ELF-1 (cell line): ENCODE results near the gene VAMP1.
"Not testable (repeated sequence)": the region's sequence is repeated elsewhere in the genome, so short reads cannot be mapped to it uniquely, and the experiment has no call there.

ENCODE experiments used
- DNase-seq: peaks from one replicate; pipeline ENCODE4 v3.0.0-alpha.2; 2016; ENCODE audit warnings: low read depth, low spot score

VAMP1 gene, protein sequence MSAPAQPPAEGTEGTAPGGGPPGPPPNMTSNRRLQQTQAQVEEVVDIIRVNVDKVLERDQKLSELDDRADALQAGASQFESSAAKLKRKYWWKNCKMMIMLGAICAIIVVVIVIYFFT

DNA sequence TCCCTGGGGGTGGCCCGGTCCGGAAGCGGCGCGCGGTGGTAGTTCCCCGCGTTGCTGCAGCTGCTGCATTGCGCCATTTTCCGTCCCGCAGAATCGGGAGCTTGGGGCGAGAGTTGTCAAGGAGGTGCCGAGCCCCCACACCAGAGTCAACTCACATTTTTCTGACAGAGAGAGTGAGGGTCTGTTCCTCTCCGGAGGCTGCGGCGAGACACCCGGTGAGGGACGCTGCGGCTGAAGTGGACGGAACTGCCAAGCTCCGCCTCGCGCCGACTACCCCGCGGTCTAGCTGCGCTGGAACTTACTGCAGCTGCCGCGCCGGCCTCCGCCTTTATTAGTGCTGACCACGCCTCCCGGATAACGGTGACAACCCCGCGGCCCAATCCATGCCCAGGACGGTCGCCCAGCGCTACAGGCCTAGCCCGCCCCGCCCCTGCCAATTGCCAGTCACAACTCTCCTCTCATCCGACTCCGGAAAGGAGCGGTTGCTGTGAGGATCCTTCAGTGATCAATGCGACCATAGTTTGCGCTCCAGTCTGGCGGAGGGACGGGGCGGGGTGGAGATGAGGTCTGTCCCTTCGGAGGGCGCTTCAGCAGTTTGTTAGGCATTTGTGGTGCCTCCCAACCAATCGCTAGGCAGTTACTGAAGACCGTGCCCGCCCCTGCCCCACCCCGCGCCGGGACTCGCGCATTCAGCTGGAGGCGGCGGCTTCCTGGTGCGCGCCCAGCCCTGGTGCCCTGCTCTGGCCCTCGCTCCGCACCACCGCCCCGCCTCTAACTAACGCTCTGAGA lies at the start of gene VAMP1:
TSS of gene VAMP1 (minus strand) at position 303 of the 789 bp plus-strand sequence. CDS start at position 157, 146 bp downstream.
- peak; percentile 99 for DNase-seq

DNA sequence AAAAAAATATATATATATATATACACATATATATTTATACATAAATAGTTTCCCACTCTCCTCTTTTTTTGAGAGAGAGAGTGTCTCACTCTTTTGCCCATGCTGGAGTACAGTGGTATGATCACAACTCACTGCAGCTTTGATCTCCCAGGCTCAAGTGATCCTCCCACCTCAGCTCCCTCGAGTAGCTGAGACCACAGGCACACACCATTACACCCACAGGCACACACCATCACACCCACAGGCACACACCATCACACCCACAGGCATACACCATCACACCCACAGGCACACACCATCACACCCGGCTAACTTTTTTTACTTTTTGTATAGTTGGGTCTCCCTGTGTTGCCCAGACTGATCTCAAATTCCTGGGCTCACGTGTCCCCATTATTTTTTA lies 49.7 kb upstream of the VAMP1 start:
- no peak for DNase-seq

DNA sequence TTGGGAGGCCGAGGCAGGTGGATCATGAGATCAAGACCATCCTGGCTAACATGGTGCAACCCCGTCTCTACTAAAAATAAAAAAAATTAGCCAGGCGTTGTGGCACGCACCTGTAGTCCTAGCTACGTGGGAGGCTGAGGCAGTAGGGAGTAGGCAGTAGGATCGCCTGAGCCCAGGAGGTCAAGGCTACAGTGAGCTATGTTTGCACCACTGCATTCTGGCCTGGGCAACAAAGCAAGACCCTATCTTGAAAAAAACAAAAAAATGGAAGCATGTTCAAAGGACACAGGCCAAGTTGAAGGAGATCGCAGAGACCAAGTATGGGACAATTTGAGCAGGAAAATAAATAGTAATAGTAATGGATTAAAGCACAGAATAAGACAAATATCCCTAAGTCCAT lies 37.6 kb upstream of the VAMP1 start:
- DNase-seq = no peak

DNA sequence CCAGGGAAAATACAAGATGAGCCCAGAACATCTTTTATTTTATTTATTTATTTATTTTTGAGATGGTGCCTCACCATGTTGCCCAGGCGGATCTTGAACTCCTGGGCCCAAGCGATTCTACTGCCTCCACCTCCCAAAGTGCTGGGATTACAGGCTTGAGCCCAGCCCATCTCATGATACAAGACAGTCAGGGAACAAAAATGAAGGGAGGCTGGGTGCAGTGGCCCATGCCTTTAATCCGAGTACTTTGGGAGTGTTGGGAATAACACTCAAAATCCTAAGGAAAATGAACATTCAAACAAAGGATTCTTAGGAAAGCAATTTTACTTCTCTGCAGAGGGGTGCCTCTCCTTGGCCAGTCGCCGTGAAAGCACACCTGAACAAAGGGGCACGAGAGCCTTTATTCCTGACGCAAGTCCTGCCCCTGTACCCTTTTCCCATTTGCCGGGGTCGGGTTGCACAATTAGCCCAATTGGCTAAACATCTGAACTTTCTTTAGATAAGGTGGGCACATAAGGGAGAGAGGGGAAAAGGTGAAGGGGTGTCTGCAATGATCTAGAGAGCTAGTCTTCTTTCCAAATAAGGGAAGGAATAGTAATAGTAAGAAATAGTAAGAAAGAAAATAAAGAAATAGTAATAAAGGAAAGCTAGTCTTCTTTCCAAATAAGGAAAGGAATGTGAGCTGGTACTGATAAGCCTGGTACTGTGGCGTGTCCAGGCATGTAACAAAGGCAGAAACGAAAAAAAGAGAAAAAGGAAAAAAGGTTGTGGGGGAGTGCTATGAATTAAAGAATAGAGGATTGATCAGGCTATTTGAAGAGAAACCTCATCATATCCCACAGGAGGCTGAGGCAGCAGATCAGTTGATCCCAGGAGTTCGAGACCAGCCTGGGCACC lies 36.9 kb upstream of the VAMP1 start:
- DNase-seq = peak; percentile 39

DNA sequence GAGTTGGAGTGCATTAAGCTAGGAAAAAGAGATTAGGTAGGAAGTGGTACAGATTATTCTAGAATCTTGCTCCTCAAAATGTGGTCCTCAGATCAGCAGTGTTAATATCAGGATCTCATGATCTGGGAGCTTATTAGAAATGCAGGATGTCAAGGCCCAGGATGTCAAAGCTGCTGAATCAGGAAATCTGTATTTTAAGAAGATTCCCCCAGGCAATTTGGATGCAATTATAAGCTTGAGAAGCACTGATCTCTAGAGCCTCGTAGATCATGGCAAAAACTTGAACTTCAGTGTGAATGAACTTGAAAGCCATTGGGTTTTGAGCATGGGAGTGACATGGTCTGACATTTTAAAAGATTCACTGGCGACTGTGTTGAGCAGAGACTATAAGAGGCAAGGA lies 30.0 kb upstream of the VAMP1 start:
- no peak for DNase-seq

DNA sequence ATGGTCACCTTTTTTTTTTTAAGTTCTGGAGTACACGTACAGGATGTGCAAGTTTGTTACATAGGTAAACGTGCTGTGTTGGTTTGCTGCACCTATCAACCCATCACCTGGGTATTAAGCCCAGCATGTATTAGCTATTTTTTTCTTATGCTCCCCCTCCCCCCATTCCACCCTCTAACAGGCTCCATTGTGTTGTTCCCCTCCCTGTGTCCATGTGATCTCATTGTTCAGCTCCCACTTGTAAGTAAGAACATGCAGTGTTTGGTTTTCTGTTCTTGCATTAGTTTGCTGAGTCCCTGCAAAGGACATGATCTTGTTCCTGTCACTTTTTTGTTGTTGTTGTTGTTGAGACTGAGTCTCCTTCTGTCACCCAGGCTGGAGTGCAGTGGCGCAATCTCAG lies 26.8 kb upstream of the VAMP1 start:
- not testable (repeated sequence) for DNase-seq

DNA sequence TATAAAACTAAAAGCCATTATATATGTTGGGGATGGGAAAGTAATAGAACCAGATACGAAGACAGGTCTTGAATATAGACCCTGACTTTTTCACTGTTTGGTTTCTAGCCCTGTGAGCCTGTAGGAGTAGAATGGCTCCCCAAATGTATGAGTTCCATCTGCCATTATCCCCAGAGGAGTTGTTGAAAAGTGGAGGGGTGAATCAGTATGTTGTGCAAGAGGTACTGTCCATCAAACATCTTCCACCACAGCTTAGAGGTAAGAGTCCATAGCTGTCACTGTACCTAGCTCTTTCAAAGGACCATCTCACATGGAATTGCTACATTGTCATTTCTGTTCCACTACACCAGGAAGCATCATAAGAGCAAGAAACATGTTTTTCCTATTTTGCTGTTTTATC lies 24.5 kb upstream of the VAMP1 start:
- no peak for DNase-seq

DNA sequence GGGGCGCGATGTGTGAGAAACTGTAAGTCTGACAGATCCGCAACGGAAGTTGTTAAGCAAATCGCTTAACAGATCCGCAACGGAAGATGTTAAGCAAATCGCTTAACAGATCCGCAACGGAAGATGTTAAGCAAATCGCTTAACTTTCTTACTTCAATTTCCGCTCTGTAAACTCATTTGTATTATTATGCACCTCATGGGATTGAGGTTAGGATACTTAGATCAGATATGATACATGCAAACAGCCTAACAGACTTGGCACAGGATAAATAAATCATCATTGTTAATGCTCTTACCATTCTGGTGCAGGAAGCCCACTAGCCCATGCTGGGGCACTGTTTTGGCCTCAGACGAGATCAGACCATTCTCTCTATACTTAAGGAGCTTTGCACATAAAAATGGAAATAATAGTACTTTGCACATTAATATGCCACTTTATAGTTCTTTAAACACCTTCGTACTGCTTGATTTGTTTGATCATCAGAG lies 23.8 kb upstream of the VAMP1 start:
- no peak for DNase-seq

DNA sequence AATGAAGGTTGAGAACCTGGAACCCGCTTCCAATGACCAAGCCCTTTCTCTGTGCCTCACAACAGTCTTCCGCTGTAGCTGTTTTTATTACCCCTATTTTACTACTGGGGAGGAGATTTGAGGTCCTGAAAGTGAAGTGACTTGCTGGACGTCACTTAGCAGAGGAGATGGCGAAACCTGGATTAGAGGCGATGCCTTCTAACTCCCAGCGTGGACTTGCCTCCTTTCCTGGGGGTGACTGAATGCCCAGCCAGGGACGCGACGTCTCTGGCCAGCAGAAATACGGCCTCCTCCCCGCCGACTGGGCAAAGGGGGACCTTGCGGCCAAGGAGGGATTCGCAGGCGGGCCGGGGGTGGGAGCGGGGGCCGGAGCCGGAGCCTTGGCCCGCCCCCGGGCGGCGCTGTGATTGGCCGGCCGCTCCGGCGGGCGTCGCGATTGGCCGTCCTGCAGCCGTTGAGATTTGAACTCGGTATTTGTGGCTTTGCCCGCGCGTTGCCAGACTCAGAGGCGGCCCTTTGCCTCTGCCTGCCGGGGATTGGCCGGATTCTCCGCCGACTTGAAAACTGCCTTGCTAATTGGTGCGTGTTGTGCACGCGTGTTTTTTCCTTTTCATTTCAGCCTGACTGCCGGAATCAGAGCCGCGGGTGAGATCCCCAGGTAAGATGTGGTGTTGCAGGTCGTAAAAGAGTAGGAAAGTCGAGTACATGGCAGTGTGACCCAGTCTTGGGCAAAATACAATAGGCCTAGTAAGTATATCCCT lies 23.2 kb upstream of the VAMP1 start, which contains the start of gene NCAPD2:
TSS of gene NCAPD2 (plus strand) at position 606 of the 761 bp plus-strand sequence. CDS start 997 bp downstream, outside the sequence.
- peak; percentile 98 for DNase-seq

DNA sequence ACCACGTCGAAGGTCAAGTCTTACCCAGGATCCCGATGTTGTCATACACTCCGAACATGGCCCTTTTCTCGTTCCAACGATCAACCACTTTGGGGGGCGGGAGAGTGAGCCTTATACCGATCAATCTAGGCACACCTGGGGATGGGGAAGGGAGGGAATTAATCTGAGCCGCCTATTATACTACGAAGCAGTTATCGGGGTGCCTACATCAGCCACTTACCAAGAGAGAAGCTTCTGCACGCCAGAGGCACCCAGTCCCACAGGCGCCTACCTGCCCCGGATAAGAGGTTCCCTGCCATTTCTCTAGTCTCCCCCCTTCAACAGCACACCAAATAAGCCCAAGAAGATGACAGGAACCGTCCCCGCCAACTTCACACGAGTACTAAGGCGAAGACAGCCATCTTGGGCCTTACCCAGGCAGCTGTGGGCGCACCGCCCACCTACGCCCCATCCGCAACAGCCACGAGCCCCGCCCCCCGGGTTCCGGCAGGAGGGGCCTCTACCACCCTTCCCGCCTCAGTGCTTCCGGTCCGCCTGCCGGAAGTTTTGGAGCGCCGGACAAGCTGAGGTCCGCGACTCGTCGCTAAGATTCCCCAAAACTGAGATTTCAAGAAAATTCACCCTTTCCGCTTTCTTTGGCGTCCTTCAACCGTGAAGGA lies 22.5 kb upstream of the VAMP1 start, which contains the start of gene MRPL51:
TSS of gene MRPL51 (minus strand) at position 425 of the 659 bp plus-strand sequence. CDS start at position 299, 126 bp downstream.
- DNase-seq = peak; percentile 97

DNA sequence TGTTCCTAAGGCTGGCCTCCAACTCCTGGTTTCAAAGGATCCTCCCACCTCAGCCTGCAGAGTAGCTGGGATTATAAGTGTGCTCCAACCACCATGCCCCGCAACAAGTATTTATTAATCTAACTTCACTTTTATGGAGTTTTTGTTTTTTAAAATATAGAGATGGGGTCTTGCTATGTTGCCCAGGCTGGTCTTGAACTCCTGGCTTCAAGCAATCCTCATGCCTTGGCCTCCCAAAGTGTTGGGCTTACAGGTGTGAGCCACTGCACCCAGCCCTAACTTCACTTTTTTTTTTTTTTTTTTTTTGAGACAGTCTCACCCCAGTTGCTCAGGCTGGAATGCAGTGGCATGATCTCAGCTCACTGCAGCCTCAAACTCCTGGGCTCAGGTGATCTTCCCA lies 20.2 kb upstream of the VAMP1 start:
- not testable (repeated sequence) for DNase-seq

DNA sequence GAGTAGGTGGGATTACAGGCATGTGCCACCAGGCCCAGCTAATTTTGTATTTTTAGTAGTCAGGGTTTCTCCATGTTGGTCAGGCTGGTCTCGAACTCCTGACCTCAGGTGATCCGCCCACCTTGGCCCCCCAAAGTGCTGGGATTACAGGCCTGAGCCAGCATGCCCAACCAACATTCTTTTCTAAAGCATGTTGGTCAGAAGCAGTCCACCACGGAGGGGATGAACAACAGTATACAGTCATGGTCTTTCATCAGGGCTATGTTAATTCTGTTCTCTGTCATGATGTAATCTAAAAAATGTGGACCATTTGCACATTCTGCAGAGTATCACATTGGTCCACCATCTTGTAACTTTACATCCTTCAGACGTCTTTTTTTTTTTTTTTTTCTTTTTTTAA lies 19.0 kb upstream of the VAMP1 start:
- DNase-seq = no peak

DNA sequence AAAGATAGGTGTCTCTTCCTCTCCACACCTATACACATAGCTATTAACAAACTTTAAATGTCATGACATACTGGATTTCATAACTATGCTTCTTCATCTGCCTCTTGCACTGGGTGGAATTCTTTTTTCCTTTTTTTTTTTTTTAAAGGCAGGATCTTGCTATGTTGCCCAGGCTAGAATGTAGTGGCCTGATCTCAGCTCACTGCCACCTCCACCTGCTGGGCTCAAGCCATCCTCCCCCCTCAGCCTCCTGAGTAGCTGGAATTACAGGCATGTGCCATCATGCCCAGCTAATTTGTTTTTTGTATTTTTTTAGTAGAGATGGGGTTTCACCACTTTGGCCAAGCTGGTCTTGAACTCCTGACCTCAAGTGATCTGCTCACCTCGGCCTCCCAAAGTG lies 17.8 kb upstream of the VAMP1 start:
- no peak for DNase-seq

DNA sequence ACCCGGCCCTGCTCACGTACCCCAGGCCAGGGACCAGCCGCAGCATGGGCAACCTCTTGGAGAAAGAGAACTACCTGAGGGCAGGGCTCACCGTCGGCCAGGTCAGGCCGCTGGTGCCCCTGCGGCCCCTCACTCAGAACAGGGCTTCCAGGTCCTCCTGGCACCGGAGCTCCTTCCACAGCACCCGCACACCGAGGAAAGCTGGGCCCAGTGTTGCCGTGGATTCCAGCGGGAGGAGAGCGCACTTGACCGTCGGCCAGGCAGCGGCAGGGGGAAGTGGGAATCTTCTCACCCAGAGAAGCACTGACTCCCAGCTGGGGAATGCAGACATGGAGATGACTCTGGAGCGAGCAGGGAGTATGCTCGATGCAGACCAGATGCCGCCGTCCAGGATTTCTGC lies 7.9 kb upstream of the VAMP1 start:
- DNase-seq = no peak

DNA sequence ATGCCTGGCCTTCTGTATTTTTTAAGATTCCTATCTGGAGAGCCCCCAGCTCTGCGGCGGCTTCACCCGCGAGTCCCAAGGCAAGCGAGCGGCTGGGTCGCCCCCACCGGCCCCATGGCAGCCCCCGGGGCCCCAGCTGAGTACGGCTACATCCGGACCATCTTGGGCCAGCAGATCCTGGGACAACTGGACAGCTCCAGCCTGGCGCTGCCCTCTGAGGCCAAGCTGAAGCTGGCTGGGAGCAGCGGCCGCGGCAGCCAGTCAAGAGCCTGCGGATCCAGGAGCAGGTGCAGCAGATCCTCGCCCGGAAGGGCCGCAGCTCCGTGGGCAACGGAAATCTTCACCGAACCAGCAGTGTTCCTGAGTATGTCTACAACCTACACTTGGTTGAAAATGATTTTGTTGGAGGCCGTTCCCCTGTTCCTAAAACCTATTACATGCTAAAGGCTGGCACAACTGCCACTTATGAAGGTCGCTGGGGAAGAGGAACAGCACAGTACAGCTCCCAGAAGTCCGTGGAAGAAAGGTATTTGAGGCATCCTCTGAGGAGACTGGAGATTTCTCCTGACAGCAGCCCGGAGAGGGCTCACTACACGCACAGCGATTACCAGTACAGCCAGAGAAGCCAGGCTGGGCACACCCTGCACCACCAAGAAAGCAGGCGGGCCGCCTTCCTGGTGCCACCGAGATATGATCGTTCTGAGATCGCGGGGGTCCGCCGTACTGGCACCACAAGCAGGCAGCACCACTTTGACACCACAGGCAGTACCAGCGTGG lies 7.3 kb upstream of the VAMP1 start:
- DNase-seq = not testable (repeated sequence)

DNA sequence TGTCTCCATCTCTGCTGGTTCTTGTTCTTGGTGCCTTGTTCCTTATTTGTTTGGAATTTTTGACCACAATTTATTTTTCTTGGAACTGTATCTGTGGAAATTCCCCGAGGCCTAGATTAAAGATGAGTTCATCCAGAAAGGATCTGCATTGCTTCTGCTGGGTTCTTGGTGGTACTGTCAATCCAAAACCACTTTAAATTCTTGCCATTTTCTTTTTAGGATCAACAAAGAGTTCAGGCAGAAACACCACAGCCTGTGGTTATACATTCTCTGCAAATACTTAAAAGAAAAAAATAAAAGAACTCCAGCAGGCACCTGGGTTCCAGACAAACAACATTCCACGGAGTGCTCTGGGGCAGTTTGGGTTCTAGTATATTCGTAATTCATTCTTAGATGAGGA lies 6.0 kb upstream of the VAMP1 start:
- peak; percentile 22 for DNase-seq

DNA sequence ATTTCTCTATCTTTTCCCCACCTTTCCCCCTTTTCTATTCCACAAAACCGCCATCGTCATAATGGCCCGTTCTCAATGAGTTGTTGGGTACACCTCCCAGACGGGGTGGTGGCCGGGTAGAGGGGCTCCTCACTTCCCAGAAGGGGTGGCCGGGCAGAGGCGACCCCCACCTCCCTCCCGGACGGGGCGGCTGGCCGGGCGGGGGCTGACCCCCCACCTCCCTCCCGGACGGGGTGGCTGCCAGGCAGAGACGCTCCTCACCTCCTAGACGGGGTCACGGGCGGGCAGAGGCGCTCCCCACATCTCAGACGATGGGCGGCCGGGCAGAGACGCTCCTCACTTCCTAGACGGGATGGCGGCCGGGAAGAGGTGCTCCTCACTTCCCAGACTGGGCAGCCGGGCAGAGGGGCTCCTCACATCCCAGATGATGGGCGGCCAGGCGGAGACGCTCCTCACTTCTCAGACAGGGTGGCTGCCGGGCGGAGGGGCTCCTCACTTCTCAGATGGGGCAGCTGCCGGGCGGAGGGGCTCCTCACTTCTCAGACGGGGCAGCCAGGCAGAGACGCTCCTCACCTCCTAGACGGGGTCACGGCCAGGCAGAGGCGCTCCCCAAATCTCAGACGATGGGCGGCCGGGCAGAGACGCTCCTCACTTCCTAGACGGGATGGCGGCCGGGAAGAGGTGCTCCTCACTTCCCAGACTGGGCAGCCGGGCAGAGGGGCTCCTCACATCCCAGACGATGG lies 4.9 kb upstream of the VAMP1 start:
- not testable (repeated sequence) for DNase-seq

DNA sequence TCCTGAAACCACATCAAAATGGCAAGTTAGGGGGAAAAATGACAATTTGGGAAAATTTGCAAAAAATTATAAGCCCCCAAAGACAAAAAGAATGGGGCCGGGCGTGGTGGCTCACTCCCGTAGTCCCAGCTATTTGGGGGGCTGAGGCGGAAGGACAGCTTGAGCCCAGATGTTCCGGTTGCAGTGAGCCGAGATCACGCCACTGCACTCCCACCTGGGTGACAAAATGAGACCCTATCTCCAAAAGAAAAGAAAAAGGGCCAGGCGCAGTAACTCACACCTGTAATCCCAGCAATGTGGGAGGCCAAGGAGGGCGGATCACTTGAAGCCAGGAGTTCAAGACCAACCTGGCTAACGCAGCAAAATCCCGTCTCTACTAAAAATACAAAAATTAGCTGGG lies 2.0 kb upstream of the VAMP1 start:
- no peak for DNase-seq

DNA sequence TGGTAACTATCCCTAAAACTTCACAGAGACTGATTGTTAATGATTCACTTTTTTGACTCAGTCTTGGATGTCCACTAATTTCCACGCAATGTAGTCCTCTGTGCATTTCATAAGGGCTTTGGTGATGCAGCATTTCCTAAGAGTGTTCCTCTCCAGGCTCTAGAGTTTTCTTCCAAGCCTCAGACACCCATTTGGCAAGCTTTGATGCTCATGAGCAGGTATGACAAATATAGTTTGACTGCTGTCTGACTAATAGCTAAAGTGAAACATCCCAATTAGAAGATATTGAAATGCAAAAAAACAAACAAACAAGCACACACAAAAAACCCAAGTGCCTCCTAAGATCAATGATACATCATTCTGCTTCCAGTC lies 1.5 kb upstream of the VAMP1 start:
- DNase-seq = no peak
